ENCODE results near the gene TIAL1.

DNA sequence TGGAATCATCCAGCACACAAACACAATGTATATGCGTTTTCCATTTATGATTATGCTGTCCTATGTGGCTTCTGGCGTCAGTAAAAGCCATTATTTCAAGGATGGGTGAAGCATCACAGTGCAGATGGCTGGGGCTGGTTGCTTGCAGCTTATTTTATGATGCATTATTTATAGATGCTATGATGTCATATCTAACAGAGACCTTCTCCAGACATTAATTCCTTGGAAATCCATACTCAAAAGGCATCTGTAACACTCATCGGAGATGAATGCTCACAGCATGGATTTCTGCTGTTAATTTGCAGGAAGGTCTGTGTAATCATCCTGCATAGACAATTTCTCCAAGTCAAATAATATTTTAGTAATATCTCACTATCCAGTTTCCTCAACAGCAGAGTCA, 61.5 kb downstream of the TIAL1 start:
- TF ChIP-seq, protein P1, sequence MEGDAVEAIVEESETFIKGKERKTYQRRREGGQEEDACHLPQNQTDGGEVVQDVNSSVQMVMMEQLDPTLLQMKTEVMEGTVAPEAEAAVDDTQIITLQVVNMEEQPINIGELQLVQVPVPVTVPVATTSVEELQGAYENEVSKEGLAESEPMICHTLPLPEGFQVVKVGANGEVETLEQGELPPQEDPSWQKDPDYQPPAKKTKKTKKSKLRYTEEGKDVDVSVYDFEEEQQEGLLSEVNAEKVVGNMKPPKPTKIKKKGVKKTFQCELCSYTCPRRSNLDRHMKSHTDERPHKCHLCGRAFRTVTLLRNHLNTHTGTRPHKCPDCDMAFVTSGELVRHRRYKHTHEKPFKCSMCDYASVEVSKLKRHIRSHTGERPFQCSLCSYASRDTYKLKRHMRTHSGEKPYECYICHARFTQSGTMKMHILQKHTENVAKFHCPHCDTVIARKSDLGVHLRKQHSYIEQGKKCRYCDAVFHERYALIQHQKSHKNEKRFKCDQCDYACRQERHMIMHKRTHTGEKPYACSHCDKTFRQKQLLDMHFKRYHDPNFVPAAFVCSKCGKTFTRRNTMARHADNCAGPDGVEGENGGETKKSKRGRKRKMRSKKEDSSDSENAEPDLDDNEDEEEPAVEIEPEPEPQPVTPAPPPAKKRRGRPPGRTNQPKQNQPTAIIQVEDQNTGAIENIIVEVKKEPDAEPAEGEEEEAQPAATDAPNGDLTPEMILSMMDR (IDR thresholded peaks at IDR 0.05) = no peak
- no peak for TF ChIP-seq POLR2AphosphoS5 (IDR thresholded peaks at IDR 0.05)

All from breast epithelium (tissue), 3 donors.